KMS-11 (cell line): ENCODE measurements around the gene PTPRN2.

Experiments used
- H2AFZ ChIP-seq: fragments of 200-600 bp; sonication (generic); 2 replicates; pipeline ENCODE4 v1.6.1; 2016; ENCODE audit warnings: antibody characterized with exemption, mixed run types, low read depth
- H3K27ac ChIP-seq: fragments of 200-600 bp; sonication (generic); 2 replicates; pipeline ENCODE4 v1.6.1; 2016; ENCODE audit warnings: mild to moderate bottlenecking, mixed run types
- H3K27me3 ChIP-seq: fragments of 200-600 bp; sonication (generic); 2 replicates; pipeline ENCODE4 v1.6.1; 2017; ENCODE audit warnings: mild to moderate bottlenecking, low read depth, mixed run types, moderate library complexity; ENCODE audit not compliant: insufficient read depth
- H3K36me3 ChIP-seq: fragments of 200-600 bp; sonication (generic); 2 replicates; pipeline ENCODE4 v1.6.1; 2017; ENCODE audit warnings: mild to moderate bottlenecking, mixed run types; ENCODE audit not compliant: insufficient read depth
- H3K4me1 ChIP-seq: fragments of 200-600 bp; sonication (generic); 2 replicates; pipeline ENCODE4 v1.6.1; 2016; ENCODE audit warnings: mild to moderate bottlenecking, low read depth, mixed run types; ENCODE audit not compliant: poor library complexity, severe bottlenecking
- H3K4me2 ChIP-seq: fragments of 200-600 bp; sonication (generic); 2 replicates; pipeline ENCODE4 v1.7.0; 2016; ENCODE audit warnings: mild to moderate bottlenecking, mixed run types
- H3K4me3 ChIP-seq: fragments of 200-600 bp; sonication (generic); IDR thresholded peaks from 2 replicates; pipeline ENCODE4 v1.6.1; 2017; ENCODE audit warnings: low read depth, low read length, mixed read lengths; ENCODE audit not compliant: insufficient read depth
- H3K79me2 ChIP-seq: fragments of 200-600 bp; sonication (generic); 2 replicates; pipeline ENCODE4 v1.6.1; 2016; ENCODE audit warnings: low read depth, mixed run types; ENCODE audit not compliant: insufficient read depth
- H3K9ac ChIP-seq: fragments of 200-600 bp; sonication (generic); 2 replicates; pipeline ENCODE4 v1.6.1; 2016; ENCODE audit warnings: mild to moderate bottlenecking, mixed run types
- H4K20me1 ChIP-seq: fragments of 200-600 bp; sonication (generic); 2 replicates; pipeline ENCODE4 v1.6.1; 2016; ENCODE audit warnings: mild to moderate bottlenecking, mixed run types; ENCODE audit not compliant: insufficient read depth
- TF ChIP-seq, protein P1 (sequence below): fragments of 200-600 bp; sonication (generic); conservative IDR thresholded peaks from 2 replicates; pipeline ENCODE4 v1.6.1; 2017; ENCODE audit warnings: low read depth, mild to moderate bottlenecking, antibody characterized with exemption, low read length, moderate library complexity, mixed read lengths

The PTPRN2 gene

DNA sequence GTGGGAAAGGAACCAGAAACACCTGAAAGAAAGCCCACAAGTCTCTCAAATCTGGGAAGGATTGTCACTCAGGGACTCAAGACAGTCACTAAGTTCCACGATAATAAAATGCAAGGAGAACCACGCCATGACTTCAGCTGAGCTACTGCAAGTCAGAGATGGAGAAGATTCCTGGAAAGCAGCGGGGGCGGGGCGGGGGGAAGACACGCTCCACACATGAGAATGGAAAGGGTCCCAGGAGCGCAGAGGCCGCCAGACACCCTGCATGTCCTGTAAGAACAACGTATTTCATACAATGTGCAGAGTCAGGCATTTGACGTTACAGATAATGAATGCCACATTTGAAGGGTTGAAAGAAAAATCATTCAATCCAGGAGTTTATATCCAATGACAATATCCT lies 448.1 kb downstream of the PTPRN2 start:
- Histone ChIP-seq H3K4me1 (no peaks in the 10 kb centered on the region), H3K4me3 (no peak overlapping the region), H4K20me1 (no peaks in the 10 kb centered on the region), H3K4me2 (no peak overlapping the region), H3K79me2 (no peaks in the 10 kb centered on the region), H3K27me3 (peaks cover 16% of the 10 kb centered on the region; the same call in 1 of the 2 replicates), H3K36me3 (no peaks in the 10 kb centered on the region), H3K27ac (no peak overlapping the region), H3K9ac (no peak overlapping the region), H2AFZ (no peak overlapping the region)
- TF ChIP-seq, protein P1, sequence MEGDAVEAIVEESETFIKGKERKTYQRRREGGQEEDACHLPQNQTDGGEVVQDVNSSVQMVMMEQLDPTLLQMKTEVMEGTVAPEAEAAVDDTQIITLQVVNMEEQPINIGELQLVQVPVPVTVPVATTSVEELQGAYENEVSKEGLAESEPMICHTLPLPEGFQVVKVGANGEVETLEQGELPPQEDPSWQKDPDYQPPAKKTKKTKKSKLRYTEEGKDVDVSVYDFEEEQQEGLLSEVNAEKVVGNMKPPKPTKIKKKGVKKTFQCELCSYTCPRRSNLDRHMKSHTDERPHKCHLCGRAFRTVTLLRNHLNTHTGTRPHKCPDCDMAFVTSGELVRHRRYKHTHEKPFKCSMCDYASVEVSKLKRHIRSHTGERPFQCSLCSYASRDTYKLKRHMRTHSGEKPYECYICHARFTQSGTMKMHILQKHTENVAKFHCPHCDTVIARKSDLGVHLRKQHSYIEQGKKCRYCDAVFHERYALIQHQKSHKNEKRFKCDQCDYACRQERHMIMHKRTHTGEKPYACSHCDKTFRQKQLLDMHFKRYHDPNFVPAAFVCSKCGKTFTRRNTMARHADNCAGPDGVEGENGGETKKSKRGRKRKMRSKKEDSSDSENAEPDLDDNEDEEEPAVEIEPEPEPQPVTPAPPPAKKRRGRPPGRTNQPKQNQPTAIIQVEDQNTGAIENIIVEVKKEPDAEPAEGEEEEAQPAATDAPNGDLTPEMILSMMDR: no peak

DNA sequence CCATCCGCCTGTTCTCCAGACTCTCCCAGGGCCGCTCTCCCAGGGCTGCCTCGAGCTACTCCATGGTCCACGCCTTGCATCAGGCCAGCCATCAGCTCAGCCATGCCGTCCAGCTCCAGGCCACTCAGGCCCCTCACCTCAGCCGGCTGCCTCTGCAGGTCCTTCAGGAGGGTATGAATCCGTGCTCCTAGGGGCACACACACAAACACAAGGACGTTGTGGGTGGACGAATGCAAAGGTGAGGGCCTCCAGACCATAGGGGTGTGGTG lies 449.4 kb downstream of the PTPRN2 start:
- Histone ChIP-seq H3K79me2 (no peaks in the 10 kb centered on the region), H3K4me2 (no peak overlapping the region), H4K20me1 (no peaks in the 10 kb centered on the region), H3K27me3 (peaks cover 11% of the 10 kb centered on the region; the same call in 1 of the 2 replicates), H3K4me1 (no peaks in the 10 kb centered on the region), H3K4me3 (no peak overlapping the region), H3K9ac (no peak overlapping the region), H3K36me3 (no peaks in the 10 kb centered on the region), H2AFZ (no peak overlapping the region), H3K27ac (no peak overlapping the region)
- TF ChIP-seq, protein P1: no peak

DNA sequence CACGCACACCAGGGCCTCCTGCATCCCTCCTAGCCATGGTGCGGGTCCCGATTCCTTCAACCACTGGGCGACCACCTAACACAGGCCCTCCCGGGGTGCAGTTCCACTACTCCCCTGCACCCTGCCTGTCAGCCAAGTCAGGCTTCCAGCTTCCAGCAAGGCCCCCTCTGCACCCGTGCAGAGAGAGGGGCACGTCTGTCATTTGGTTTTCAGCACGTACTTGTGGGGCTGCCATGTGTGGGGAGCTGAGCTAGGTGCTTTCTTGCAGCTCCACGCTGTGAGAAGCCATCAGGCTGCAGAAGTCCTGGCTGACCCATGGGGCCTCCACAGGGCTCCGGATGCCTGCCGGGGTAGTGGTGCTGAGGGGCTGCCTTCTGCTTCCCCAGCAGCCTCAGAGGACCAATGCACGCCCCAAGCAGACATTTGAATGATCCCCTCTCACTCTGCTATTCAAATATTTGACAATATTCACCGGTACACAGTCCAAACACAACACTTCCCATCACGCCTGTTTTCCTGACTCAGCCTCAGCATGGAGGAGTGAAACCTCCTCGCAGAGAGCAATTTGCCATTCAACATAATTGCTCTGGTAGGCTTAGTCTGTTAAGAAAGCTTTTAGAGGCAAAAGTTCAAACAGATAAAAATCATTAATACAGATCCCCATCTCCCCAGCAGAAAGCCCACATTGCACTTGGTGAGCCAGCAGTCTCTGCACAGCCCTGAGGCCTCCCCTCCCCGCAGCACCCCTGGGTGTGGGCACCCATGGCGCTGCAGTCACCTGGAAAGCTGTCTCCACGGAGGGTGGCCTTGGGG lies 449.9 kb downstream of the PTPRN2 start:
- no peak overlapping the region for H3K9ac ChIP-seq
- H3K36me3 ChIP-seq: no peaks in the 10 kb centered on the region
- H3K4me3 ChIP-seq: no peak overlapping the region
- no peak overlapping the region for H3K27ac ChIP-seq
- no peak overlapping the region for H3K4me2 ChIP-seq
- H3K4me1 ChIP-seq: no peaks in the 10 kb centered on the region
- no peaks in the 10 kb centered on the region for H4K20me1 ChIP-seq
- TF ChIP-seq, protein P1: no peak
- no peak overlapping the region for H2AFZ ChIP-seq
- H3K27me3 ChIP-seq: peaks cover 11% of the 10 kb centered on the region; the same call in 1 of the 2 replicates
- H3K79me2 ChIP-seq: no peaks in the 10 kb centered on the region

DNA sequence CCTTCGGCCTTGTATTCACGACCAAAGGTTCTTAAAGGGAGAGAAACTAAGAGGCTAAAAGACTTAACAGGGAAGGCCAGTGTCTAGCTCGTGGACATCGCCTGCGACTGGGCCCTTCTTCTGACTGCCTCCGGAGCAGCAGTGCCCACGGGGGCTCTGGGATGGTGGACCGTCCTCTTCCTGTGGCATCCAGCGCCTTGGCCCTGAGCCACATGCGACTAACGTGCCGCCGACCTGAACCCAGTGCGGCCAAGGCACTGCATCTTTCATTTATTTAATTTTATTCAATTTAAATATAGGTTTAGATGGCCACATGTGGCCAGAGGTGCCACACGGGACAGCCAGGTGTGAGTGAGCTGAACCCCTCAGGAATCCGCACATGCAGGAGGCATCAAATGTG lies 451.7 kb downstream of the PTPRN2 start:
- H3K9ac ChIP-seq: no peak overlapping the region
- no peaks in the 10 kb centered on the region for H3K4me1 ChIP-seq
- TF ChIP-seq, protein P1: no peak
- H3K79me2 ChIP-seq: no peaks in the 10 kb centered on the region
- H3K4me3 ChIP-seq: no peak overlapping the region
- no peaks in the 10 kb centered on the region for H3K36me3 ChIP-seq
- H3K27me3 ChIP-seq: peaks cover 11% of the 10 kb centered on the region; the same call in 1 of the 2 replicates
- H2AFZ ChIP-seq: no peak overlapping the region
- H4K20me1 ChIP-seq: no peaks in the 10 kb centered on the region
- no peak overlapping the region for H3K4me2 ChIP-seq
- H3K27ac ChIP-seq: no peak overlapping the region
